ENCODE measurements around the gene CD52. TPM values are rescaled to one million over a fixed set of nuclear protein-coding genes. Genes with fewer than 3 reads are reported as not detected.

Gene CD52
- total RNA-seq, result not detected

- no peak for FAIRE-seq
- no peak for DNase-seq (ENCODE audit: low spot score in 2 of 2)
Observed at GRCh38 chr1:26317612-26318337, at the start of gene CD52. CD52 (plus strand) TSS chr1:26317958; CDS start chr1:26318018, 60 bp downstream.

GRCh38 chr1:26268290-26269197 lies 49.2 kb upstream of the CD52 start:
- FAIRE-seq, result no peak
- DNase-seq (ENCODE audit: low spot score in 2 of 2), result no peak

GRCh38 chr1:26269198-26269550 lies 48.6 kb upstream of the CD52 start:
- no peak for FAIRE-seq

GRCh38 chr1:26274801-26275425 lies 42.8 kb upstream of the CD52 start:
- no peak for FAIRE-seq
- no peak for DNase-seq (ENCODE audit: low spot score in 2 of 2)

More at GRCh38 chr1:26269198-26269550, 48.6 kb upstream of the CD52 start:
- no peak for DNase-seq (ENCODE audit: low spot score in 2 of 2)

- FAIRE-seq (no peak), DNase-seq (ENCODE audit: low spot score in 2 of 2) (peak; percentile 66 to 83)
Observed at GRCh38 chr1:26275580-26276431, 42.0 kb upstream of the CD52 start.

GRCh38 chr1:26276432-26276838 lies 41.3 kb upstream of the CD52 start:
- no peak for DNase-seq (ENCODE audit: low spot score in 2 of 2)
- FAIRE-seq, result no peak

GRCh38 chr1:26277261-26277661 lies 40.5 kb upstream of the CD52 start:
- FAIRE-seq, result no peak
- DNase-seq (ENCODE audit: low spot score in 2 of 2), result no peak

GRCh38 chr1:26277719-26278118 lies 40.0 kb upstream of the CD52 start:
- FAIRE-seq (no peak), DNase-seq (ENCODE audit: low spot score in 2 of 2) (no peak)

- FAIRE-seq (no peak), DNase-seq (ENCODE audit: low spot score in 2 of 2) (no peak)
Observed at GRCh38 chr1:26278303-26278702, 39.5 kb upstream of the CD52 start.

GRCh38 chr1:26278724-26279455 lies 38.9 kb upstream of the CD52 start:
- FAIRE-seq (no peak), DNase-seq (ENCODE audit: low spot score in 2 of 2) (no peak)

GRCh38 chr1:26279456-26280332 lies 38.1 kb upstream of the CD52 start, which contains the start of gene SH3BGRL3:
SH3BGRL3 (plus strand) TSS chr1:26280086; CDS start chr1:26280156, 70 bp downstream.
- peak; percentile 92 to 94 for DNase-seq (ENCODE audit: low spot score in 2 of 2)
- FAIRE-seq, result no peak

GRCh38 chr1:26280333-26281042 lies 37.3 kb upstream of the CD52 start:
- DNase-seq (ENCODE audit: low spot score in 2 of 2) (peak; percentile 58 to 60), FAIRE-seq (no peak)

GRCh38 chr1:26281091-26281958 lies 36.4 kb upstream of the CD52 start:
- FAIRE-seq (no peak), DNase-seq (ENCODE audit: low spot score in 2 of 2) (no peak)

- FAIRE-seq, result no peak
- DNase-seq (ENCODE audit: low spot score in 2 of 2), result no peak
Observed at GRCh38 chr1:26281971-26282370, 35.8 kb upstream of the CD52 start.

GRCh38 chr1:26282401-26282918 lies 35.3 kb upstream of the CD52 start:
- DNase-seq (ENCODE audit: low spot score in 2 of 2) (no peak), FAIRE-seq (no peak)

GRCh38 chr1:26283279-26283853 lies 34.4 kb upstream of the CD52 start:
- no peak for FAIRE-seq
- DNase-seq (ENCODE audit: low spot score in 2 of 2), result no peak

All from frontal cortex (tissue), 4 donors.